GM12892 (cell line): ENCODE measurements around the gene SIX6.

Experiments used
- POLR2A ChIP-seq: IDR thresholded peaks from 2 replicates; pipeline ENCODE4 v1.6.1; 2011; ENCODE audit warnings: low read depth, low read length, control low read depth
- POLR2AphosphoS5 ChIP-seq: IDR thresholded peaks from 2 replicates; pipeline ENCODE4 v1.6.1; 2011; ENCODE audit warnings: low read depth, low read length, control low read depth
- TAF1 ChIP-seq: IDR thresholded peaks from 2 replicates; pipeline ENCODE4 v1.6.1; 2011; ENCODE audit warnings: low read depth, mild to moderate bottlenecking, control low read depth, low read length, borderline replicate concordance

GRCh38 chr14:60487211-60487610 is 21.7 kb upstream of the SIX6 start:
- no peak for TF ChIP-seq POLR2AphosphoS5
- no peak for TF ChIP-seq POLR2A
- TF ChIP-seq TAF1, result no peak
